OCI-LY3 (cell line): Measurements from ENCODE around the gene ARHGAP26.

ENCODE experiments used
- H2AFZ ChIP-seq: fragments of 200-600, 300-600 bp; shearing (Covaris generic); 2 replicates; pipeline ENCODE4 v1.6.0; 2014; ENCODE audit warnings: antibody characterized with exemption, low read depth, low read length
- H3K27ac ChIP-seq: fragments of 200-600, 300-600 bp; sonication (generic); 2 replicates; pipeline ENCODE4 v1.5.1; 2014; ENCODE audit warnings: mild to moderate bottlenecking, low read length, moderate library complexity, mixed read lengths
- H3K27me3 ChIP-seq: fragments of 200-600, 300-600 bp; sonication (generic); 2 replicates; pipeline ENCODE4 v1.6.1; 2014; ENCODE audit warnings: low read depth, low read length, mixed read lengths
- H3K36me3 ChIP-seq: fragments of 200-600, 300-600 bp; sonication (generic); replicated peaks from 2 replicates; pipeline ENCODE3; 2014; ENCODE audit warnings: low read depth, low read length, mixed read lengths
- H3K4me1 ChIP-seq: fragments of 300-600, 200-600 bp; sonication (generic); 2 replicates; pipeline ENCODE4 v1.6.1; 2014; ENCODE audit warnings: low read length, mixed read lengths
- H3K4me2 ChIP-seq: fragments of 200-600, 300-600 bp; sonication (generic); 2 replicates; pipeline ENCODE4 v1.6.1; 2014; ENCODE audit warnings: low read length, mixed read lengths
- H3K4me3 ChIP-seq: fragments of 300-600, 200-600 bp; sonication (generic); 2 replicates; pipeline ENCODE4 v1.5.1; 2014; ENCODE audit warnings: antibody characterized with exemption, mild to moderate bottlenecking, low read length, moderate library complexity
- H3K79me2 ChIP-seq: fragments of 300-600, 200-600 bp; shearing (Covaris generic); 2 replicates; pipeline ENCODE4 v1.6.1; 2014; ENCODE audit warnings: mild to moderate bottlenecking, low read length, mixed read lengths
- H3K9ac ChIP-seq: fragments of 300-600, 200-600 bp; shearing (Covaris generic); 2 replicates; pipeline ENCODE4 v1.6.0; 2014; ENCODE audit warnings: mild to moderate bottlenecking, low read length, moderate library complexity
- H3K9me3 ChIP-seq: fragments of 200-600, 300-600 bp; shearing (Covaris generic); 2 replicates; pipeline ENCODE4 v1.6.1; 2014; ENCODE audit warnings: low read length, mixed read lengths; ENCODE audit not compliant: insufficient read depth
- H4K20me1 ChIP-seq: fragments of 200-600, 300-600 bp; sonication (generic); 2 replicates; pipeline ENCODE4 v1.6.1; 2016; ENCODE audit warnings: low read length, mixed read lengths; ENCODE audit not compliant: insufficient read depth
- CTCF ChIP-seq: fragments of 200-600, 300-600 bp; sonication (generic); IDR thresholded peaks from 2 replicates; pipeline ENCODE4 v1.5.1; 2014; ENCODE audit warnings: antibody characterized with exemption, low read length, low read depth
- EZH2phosphoT487 ChIP-seq: fragments of 200-600 bp; shearing (Covaris generic); IDR thresholded peaks from 2 replicates; pipeline ENCODE4 v1.6.1; 2018; ENCODE audit warnings: antibody characterized with exemption, mixed run types, low read depth

The ARHGAP26 gene

GRCh38 chr5:143006501-143006900 is 236.3 kb downstream of the ARHGAP26 start:
- Histone ChIP-seq H3K79me2 (no peaks in the 10 kb centered on the region), H3K9ac (no peak overlapping the region), H3K36me3 (no peaks in the 10 kb centered on the region), H3K4me1 (peaks cover 47% of the 10 kb centered on the region), H3K4me3 (no peak overlapping the region), H3K9me3 (no peaks in the 10 kb centered on the region), H4K20me1 (no peaks in the 10 kb centered on the region), H2AFZ (no peak overlapping the region), H3K27me3 (no peaks in the 10 kb centered on the region), H3K27ac (no peak overlapping the region), H3K4me2 (no peak overlapping the region)
- no peak for TF ChIP-seq EZH2phosphoT487
- no peak for TF ChIP-seq CTCF

DNA sequence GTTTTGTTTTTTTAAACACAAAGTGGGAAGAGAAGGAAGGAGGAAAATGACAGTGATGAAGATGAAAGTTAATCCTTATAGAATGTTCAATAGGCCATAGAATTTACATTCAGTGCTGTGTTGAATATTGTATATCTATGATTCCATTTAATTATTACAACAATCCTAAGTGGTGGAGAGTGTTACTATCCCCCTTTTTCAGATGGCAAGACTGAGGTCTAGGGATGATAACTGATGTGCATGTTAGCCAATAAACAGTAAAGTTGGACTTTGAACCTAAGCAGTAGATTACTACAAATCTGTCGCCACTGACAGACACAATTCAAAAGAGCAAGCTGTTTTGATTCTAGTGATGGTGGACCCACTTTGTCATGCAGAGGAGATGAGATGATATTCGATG is 237.9 kb downstream of the ARHGAP26 start:
- no peak overlapping the region for H2AFZ ChIP-seq
- TF ChIP-seq CTCF (no peak), EZH2phosphoT487 (no peak)
- H3K27ac ChIP-seq: no peak overlapping the region

GRCh38 chr5:143008809-143009521 is 238.8 kb downstream of the ARHGAP26 start:
- no peak overlapping the region for H3K9ac ChIP-seq
- H3K36me3 ChIP-seq: no peaks in the 10 kb centered on the region
- H3K4me2 ChIP-seq: peak overlapping the region; percentile 76
- no peak overlapping the region for H2AFZ ChIP-seq
- H3K4me1 ChIP-seq: peaks cover 26% of the 10 kb centered on the region
- H4K20me1 ChIP-seq: no peaks in the 10 kb centered on the region
- TF ChIP-seq CTCF: peak; percentile 8; the same call in 1 of the 2 replicates
- no peak for TF ChIP-seq EZH2phosphoT487
- no peaks in the 10 kb centered on the region for H3K9me3 ChIP-seq
- H3K27ac ChIP-seq: no peak overlapping the region
- H3K79me2 ChIP-seq: no peaks in the 10 kb centered on the region
- H3K4me3 ChIP-seq: peak overlapping the region; percentile 46
- H3K27me3 ChIP-seq: no peaks in the 10 kb centered on the region

More for the DNA sequence above, 237.9 kb downstream of the ARHGAP26 start:
- Histone ChIP-seq H3K27me3 (no peaks in the 10 kb centered on the region), H3K36me3 (no peaks in the 10 kb centered on the region), H3K4me3 (no peak overlapping the region), H3K9me3 (no peaks in the 10 kb centered on the region), H4K20me1 (no peaks in the 10 kb centered on the region), H3K79me2 (no peaks in the 10 kb centered on the region), H3K4me1 (peaks cover 33% of the 10 kb centered on the region), H3K4me2 (peak overlapping the region; percentile 76; the same call in 1 of the 2 replicates), H3K9ac (no peak overlapping the region)

- no peaks in the 10 kb centered on the region for H3K9me3 ChIP-seq
- H3K4me3 ChIP-seq: no peak overlapping the region
- no peaks in the 10 kb centered on the region for H4K20me1 ChIP-seq
- no peak overlapping the region for H3K4me2 ChIP-seq
- no peaks in the 10 kb centered on the region for H3K27me3 ChIP-seq
- peaks cover 24% of the 10 kb centered on the region for H3K4me1 ChIP-seq
- H3K79me2 ChIP-seq: no peaks in the 10 kb centered on the region
- H3K9ac ChIP-seq: no peak overlapping the region
- H3K27ac ChIP-seq: no peak overlapping the region
- TF ChIP-seq EZH2phosphoT487: no peak
- TF ChIP-seq CTCF: no peak
- no peaks in the 10 kb centered on the region for H3K36me3 ChIP-seq
- no peak overlapping the region for H2AFZ ChIP-seq
These were observed 240.2 kb downstream of the ARHGAP26 start for GRCh38 chr5:143010351-143010750.
